ENCODE results near the gene LRTM1. TPM values are rescaled to one million over a fixed set of nuclear protein-coding genes. Genes with fewer than 3 reads are reported as not detected.

Gene LRTM1
- total RNA-seq, 1 experiment from 2014 or later: not detected

DNA sequence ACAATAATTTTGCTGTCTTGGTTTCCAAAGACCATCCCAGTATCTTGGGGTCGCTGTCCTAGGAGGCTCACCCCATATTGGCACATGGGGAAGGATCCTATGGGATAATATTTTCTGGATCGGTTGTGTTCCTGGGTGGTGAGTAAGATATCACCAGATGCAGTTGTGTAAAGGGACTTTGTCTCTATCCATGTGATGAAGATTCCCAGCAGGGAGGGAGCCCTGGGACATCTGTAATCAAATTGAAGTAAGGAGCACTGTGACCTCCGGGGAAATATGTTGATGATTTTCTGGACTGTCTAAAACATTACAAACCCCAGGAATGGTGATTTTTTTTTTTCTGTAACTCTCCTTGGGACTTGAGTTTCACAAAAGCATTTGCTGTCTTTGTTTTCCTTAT lies 36.2 kb upstream of the LRTM1 start:
- intact Hi-C loops (cut with micrococcal nuclease): no loop called here
- no TSS peak for BruUV-seq (replicated peaks)
- no peak for TF ChIP-seq CTCF (IDR thresholded peaks at IDR 0.05; ENCODE audit: unreplicated experiment)
- H3K27ac Mint-ChIP-seq (ENCODE audit: low read depth, unreplicated experiment): peak overlapping the region; percentile 46
- CTCF ChIA-PET: interaction anchor here (0.5 to 1.4 kb wide), 2 partner anchors 19 to 42 kb away, joined by 3 to 5 read pairs; no protein-coding TSS in a partner anchor
- no peak overlapping the region for H3K4me3 Mint-ChIP-seq (ENCODE audit: unreplicated experiment)
- no peaks in the 10 kb centered on the region for H3K9me3 Mint-ChIP-seq (ENCODE audit: unreplicated experiment)
- H3K27me3 Mint-ChIP-seq (ENCODE audit: insufficient read depth, unreplicated experiment): no peaks in the 10 kb centered on the region
- no peak for DNase-seq (ENCODE audit: unreplicated experiment)
- POLR2A ChIA-PET: no interaction called here
- H3K36me3 Mint-ChIP-seq (ENCODE audit: insufficient read depth, unreplicated experiment): no peaks in the 10 kb centered on the region
- peaks cover 9% of the 10 kb centered on the region for H3K4me1 Mint-ChIP-seq (ENCODE audit: insufficient read depth, unreplicated experiment)

- Mint-ChIP-seq H3K36me3 (ENCODE audit: insufficient read depth, unreplicated experiment) (no peaks in the 10 kb centered on the region), H3K27me3 (ENCODE audit: insufficient read depth, unreplicated experiment) (no peaks in the 10 kb centered on the region), H3K4me3 (ENCODE audit: unreplicated experiment) (no peak overlapping the region), H3K9me3 (ENCODE audit: unreplicated experiment) (no peaks in the 10 kb centered on the region), H3K4me1 (ENCODE audit: insufficient read depth, unreplicated experiment) (peaks cover 9% of the 10 kb centered on the region), H3K27ac (ENCODE audit: low read depth, unreplicated experiment) (peak overlapping the region; percentile 46)
- intact Hi-C loops (cut with micrococcal nuclease): no loop called here
- BruUV-seq (replicated peaks): no TSS peak
- CTCF ChIA-PET: interaction anchor here (0.5 to 0.6 kb wide), 3 partner anchors 14 to 42 kb away, joined by 3 read pairs; no protein-coding TSS in a partner anchor
- TF ChIP-seq CTCF (IDR thresholded peaks at IDR 0.05; ENCODE audit: unreplicated experiment): no peak
- no peak for DNase-seq (ENCODE audit: unreplicated experiment)
- POLR2A ChIA-PET: no interaction called here
Observed at GRCh38 chr3:54963641-54964040, 35.8 kb upstream of the LRTM1 start.

DNA sequence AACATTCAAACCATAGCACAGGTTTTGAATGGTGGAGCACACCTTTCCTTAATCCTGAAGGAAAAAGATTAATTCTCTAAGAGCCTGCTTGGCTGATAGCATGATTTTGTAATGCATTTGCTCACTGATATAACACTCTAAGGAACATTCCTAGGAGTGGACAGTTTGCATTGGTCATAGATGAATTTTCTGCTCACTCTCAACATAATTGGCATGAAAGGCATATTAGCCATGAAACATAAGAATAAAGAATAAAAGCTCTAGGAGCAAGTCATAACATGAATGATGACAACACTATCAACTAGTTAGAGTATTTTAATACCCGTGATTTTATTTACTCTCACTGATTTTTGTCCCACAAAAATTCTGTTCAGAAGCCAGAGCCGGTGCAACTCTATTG lies 34.3 kb upstream of the LRTM1 start:
- Mint-ChIP-seq H3K27ac (ENCODE audit: low read depth, unreplicated experiment) (peak overlapping the region; percentile 59), H3K9me3 (ENCODE audit: unreplicated experiment) (no peaks in the 10 kb centered on the region), H3K4me3 (ENCODE audit: unreplicated experiment) (no peak overlapping the region), H3K36me3 (ENCODE audit: insufficient read depth, unreplicated experiment) (no peaks in the 10 kb centered on the region), H3K4me1 (ENCODE audit: insufficient read depth, unreplicated experiment) (peaks cover 13% of the 10 kb centered on the region), H3K27me3 (ENCODE audit: insufficient read depth, unreplicated experiment) (no peaks in the 10 kb centered on the region)
- POLR2A ChIA-PET: interaction anchor here (0.5 to 1.0 kb wide), 4 partner anchors 9 to 103 kb away, joined by 3 to 7 read pairs (median 3); no protein-coding TSS in a partner anchor
- no TSS peak for BruUV-seq (replicated peaks)
- CTCF ChIA-PET: no interaction called here
- TF ChIP-seq CTCF (IDR thresholded peaks at IDR 0.05; ENCODE audit: unreplicated experiment): no peak
- no peak for DNase-seq (ENCODE audit: unreplicated experiment)
- intact Hi-C loops (cut with micrococcal nuclease): no loop called here

DNA sequence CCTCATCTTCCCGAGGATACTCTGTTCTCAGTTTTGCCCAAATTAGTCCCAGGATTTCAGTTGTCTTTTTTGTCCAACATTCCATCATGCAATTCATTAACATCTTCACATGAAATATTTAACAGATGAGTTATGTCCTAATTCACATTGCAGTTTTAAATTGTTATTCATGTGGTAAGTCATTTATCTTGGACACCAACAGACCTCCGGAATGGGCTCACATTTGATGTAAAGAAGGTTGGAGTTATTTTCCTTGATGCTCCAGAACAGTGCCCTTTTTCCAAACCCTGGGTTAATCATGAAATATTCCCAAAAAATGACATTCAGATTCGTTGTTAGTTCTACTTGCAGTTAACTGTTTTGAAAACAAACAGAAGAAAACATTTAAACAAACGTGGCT lies 32.8 kb upstream of the LRTM1 start:
- H3K27me3 Mint-ChIP-seq (ENCODE audit: insufficient read depth, unreplicated experiment): no peaks in the 10 kb centered on the region
- POLR2A ChIA-PET: interaction anchor here (0.5 to 0.7 kb wide), 4 partner anchors 29 to 537 kb away, joined by 3 read pairs; no protein-coding TSS in a partner anchor
- no peaks in the 10 kb centered on the region for H3K9me3 Mint-ChIP-seq (ENCODE audit: unreplicated experiment)
- CTCF ChIA-PET: interaction anchor here (0.7 to 1.0 kb wide), 2 partner anchors 25 to 120 kb away, joined by 3 read pairs; no protein-coding TSS in a partner anchor
- BruUV-seq (replicated peaks): no TSS peak
- no peak for DNase-seq (ENCODE audit: unreplicated experiment)
- no peak overlapping the region for H3K27ac Mint-ChIP-seq (ENCODE audit: low read depth, unreplicated experiment)
- no peak for TF ChIP-seq CTCF (IDR thresholded peaks at IDR 0.05; ENCODE audit: unreplicated experiment)
- no peaks in the 10 kb centered on the region for H3K36me3 Mint-ChIP-seq (ENCODE audit: insufficient read depth, unreplicated experiment)
- intact Hi-C loops (cut with micrococcal nuclease): no loop called here
- H3K4me3 Mint-ChIP-seq (ENCODE audit: unreplicated experiment): no peak overlapping the region
- peaks cover 13% of the 10 kb centered on the region for H3K4me1 Mint-ChIP-seq (ENCODE audit: insufficient read depth, unreplicated experiment)

Measured in MCF 10A (cell line).